SK-N-SH (cell line): ENCODE measurements around the gene DNAJC18. TPM values are rescaled to one million over a fixed set of nuclear protein-coding genes. Genes with fewer than 3 reads are reported as not detected.

ENCODE experiments used
- CTCF ChIA-PET: fragments of 300-600, 350-600 bp; formaldehyde crosslinking; extraction: SDS; loops from one replicate; lab custom pipeline; 2021; lab: Yijun Ruan, JAX
- POLR2A ChIA-PET: fragments of 350-600 bp; sonication (Branson Sonifier 250); formaldehyde crosslinking; extraction: SDS; loops from one replicate; lab custom pipeline; 2020; ENCODE audit warnings: antibody characterized with exemption, inconsistent platforms; lab: Yijun Ruan, JAX
- DNase-seq: peaks from one replicate; pipeline ENCODE4 v3.0.0; 2012
- H2AFZ ChIP-seq: fragments of 200-600 bp; sonication (generic); 2 replicates; pipeline ENCODE4 v1.8.1; 2016; ENCODE audit warnings: antibody characterized with exemption, mild to moderate bottlenecking, low read depth
- H3F3A ChIP-seq: fragments of 200-600 bp; sonication (generic); replicated peaks from 2 replicates; pipeline ENCODE3; 2016; ENCODE audit warnings: antibody characterized with exemption, mild to moderate bottlenecking; ENCODE audit not compliant: insufficient read depth
- H3K27ac ChIP-seq, 2 experiments: fragments of 200-500 bp in 1 of 2; fragments of 200-600 bp in 1 of 2; sonication (Bioruptor generic) in 1 of 2; sonication (generic), shearing (Covaris generic) in 1 of 2; 2 replicates each; pipeline versions ENCODE4 v1.5.1 to v1.6.1; 2014 to 2016; ENCODE audit warnings: low read depth in 2 of 2, inconsistent platforms in 1 of 2, low read length in 1 of 2, mild to moderate bottlenecking in 1 of 2, mixed read lengths in 1 of 2
- H3K27me3 ChIP-seq: fragments of 200-600 bp; sonication (generic), shearing (Covaris generic); 2 replicates; pipeline ENCODE4 v1.6.1; 2016; ENCODE audit warnings: mixed run types; ENCODE audit not compliant: insufficient read depth
- H3K36me3 ChIP-seq, 2 experiments: fragments of 200-500 bp in 1 of 2; fragments of 200-600 bp in 1 of 2; sonication (Bioruptor generic) in 1 of 2; sonication (generic) in 1 of 2; replicated peaks in 1 of 2; 2 replicates each; pipeline versions ENCODE3 to v1.5.1; 2014 to 2016; ENCODE audit warnings: low read length in 1 of 2, mild to moderate bottlenecking in 1 of 2; ENCODE audit not compliant: insufficient read depth in 2 of 2, control insufficient read depth in 1 of 2
- H3K4me1 ChIP-seq, 2 experiments: fragments of 200-500 bp in 1 of 2; fragments of 200-600 bp in 1 of 2; sonication (Bioruptor generic) in 1 of 2; sonication (generic), shearing (Covaris generic) in 1 of 2; 2 replicates each; pipeline versions ENCODE4 v1.5.1 to v1.6.1; 2014 to 2016; ENCODE audit warnings: low read depth in 1 of 2, low read length in 1 of 2, mixed run types in 1 of 2; ENCODE audit not compliant: insufficient read depth in 2 of 2, control insufficient read depth in 1 of 2
- H3K4me2 ChIP-seq: fragments of 200-600 bp; sonication (generic), shearing (Covaris generic); 2 replicates; pipeline ENCODE4 v1.6.1; 2017; ENCODE audit warnings: mixed run types
- H3K4me3 ChIP-seq, 2 experiments: fragments of 200-500 bp in 1 of 2; fragments of 200-600 bp in 1 of 2; sonication (Bioruptor generic) in 1 of 2; sonication (generic), shearing (Covaris generic) in 1 of 2; 2 replicates each; pipeline versions ENCODE4 v1.5.1 to v1.8.1; 2014 to 2016; ENCODE audit warnings: low read depth in 2 of 2, inconsistent platforms in 1 of 2, low read length in 1 of 2, mild to moderate bottlenecking in 1 of 2, mixed read lengths in 1 of 2, moderate library complexity in 1 of 2
- H3K79me2 ChIP-seq: fragments of 200-600 bp; sonication (generic); 2 replicates; pipeline ENCODE4 v1.8.1; 2017; ENCODE audit warnings: mild to moderate bottlenecking; ENCODE audit not compliant: insufficient read depth
- H3K9ac ChIP-seq: fragments of 200-600 bp; sonication (generic); 2 replicates; pipeline ENCODE4 v1.6.1; 2017; ENCODE audit warnings: mixed run types
- H3K9me2 ChIP-seq: fragments of 200-600 bp; sonication (generic); 2 replicates; pipeline ENCODE4 v1.6.1; 2017; ENCODE audit warnings: mixed run types
- H3K9me3 ChIP-seq: fragments of 200-600 bp; sonication (generic); 2 replicates; pipeline ENCODE4 v1.6.1; 2017; ENCODE audit warnings: mixed run types, mild to moderate bottlenecking, moderate library complexity
- H4K20me1 ChIP-seq: fragments of 200-600 bp; sonication (generic); 2 replicates; pipeline ENCODE4 v1.6.1; 2017; ENCODE audit warnings: mild to moderate bottlenecking, mixed run types; ENCODE audit not compliant: insufficient read depth
- CTCF ChIP-seq: fragments of 200-600 bp; sonication (generic); IDR thresholded peaks from 2 replicates; pipeline ENCODE4 v1.6.1; 2017; ENCODE audit warnings: antibody characterized with exemption, mild to moderate bottlenecking, moderate library complexity
- EZH2phosphoT487 ChIP-seq: fragments of 200-600 bp; sonication (generic); IDR thresholded peaks from 2 replicates; pipeline ENCODE4 v1.6.1; 2017; ENCODE audit warnings: low read depth, mixed run types, mild to moderate bottlenecking, antibody characterized with exemption, moderate library complexity, borderline replicate concordance
- FOSL2 ChIP-seq: IDR thresholded peaks from 2 replicates; pipeline ENCODE4 v1.4.0; 2012; ENCODE audit warnings: low read depth, mild to moderate bottlenecking, moderate library complexity, borderline replicate concordance
- FOXJ3 ChIP-seq: sonication (generic); formaldehyde crosslinking; IDR thresholded peaks from 2 replicates; pipeline ENCODE4 v1.5.1; 2020; ENCODE audit warnings: mild to moderate bottlenecking, missing genetic modification reagents
- GABPA ChIP-seq: IDR thresholded peaks from 2 replicates; pipeline ENCODE4 v1.4.0; 2012; ENCODE audit warnings: low read depth, mild to moderate bottlenecking
- IRF3 ChIP-seq: fragments of 150-350 bp; IDR thresholded peaks from 2 replicates; pipeline ENCODE4 v1.6.1; 2016; ENCODE audit warnings: mild to moderate bottlenecking, low read depth, low read length
- NFIC ChIP-seq: IDR thresholded peaks from 2 replicates; pipeline ENCODE4 v1.4.0; 2012; ENCODE audit warnings: borderline replicate concordance
- NRF1 ChIP-seq: IDR thresholded peaks from 2 replicates; pipeline ENCODE4 v1.6.1; 2012; ENCODE audit warnings: low read depth, mild to moderate bottlenecking, low read length
- TCF12 ChIP-seq: IDR thresholded peaks from 2 replicates; pipeline ENCODE4 v1.4.0; 2012
- WGBS: methylation state at CpG from one replicate; pipeline ENCODE4 v1.1.6; 2017; ENCODE audit warnings: low lambda C conversion rate; 5-methylcytosine and 5-hydroxymethylcytosine counted together
- polyA plus RNA-seq, 3 experiments: library from polyadenylated mRNA; depleted of rRNA; stranded (reverse); fragments of >200 nt; gene quantifications; 2 replicates each; pipeline ENCODE4 v1.2.3, GENCODE V29; 2012
- TF ChIP-seq, protein P1 (sequence below): IDR thresholded peaks from 2 replicates; pipeline ENCODE4 v1.4.0; 2012; ENCODE audit warnings: low read depth
- TF ChIP-seq, protein P2 (sequence below): fragments of 150-350 bp; IDR thresholded peaks from 2 replicates; pipeline ENCODE4 v1.6.1; 2017; ENCODE audit warnings: antibody characterized with exemption, low read length, low read depth, borderline replicate concordance

The DNAJC18 gene
- polyA plus RNA-seq, 1 of the 3 experiments (the other 2 are of a cell fraction), result 7.4 TPM

DNA sequence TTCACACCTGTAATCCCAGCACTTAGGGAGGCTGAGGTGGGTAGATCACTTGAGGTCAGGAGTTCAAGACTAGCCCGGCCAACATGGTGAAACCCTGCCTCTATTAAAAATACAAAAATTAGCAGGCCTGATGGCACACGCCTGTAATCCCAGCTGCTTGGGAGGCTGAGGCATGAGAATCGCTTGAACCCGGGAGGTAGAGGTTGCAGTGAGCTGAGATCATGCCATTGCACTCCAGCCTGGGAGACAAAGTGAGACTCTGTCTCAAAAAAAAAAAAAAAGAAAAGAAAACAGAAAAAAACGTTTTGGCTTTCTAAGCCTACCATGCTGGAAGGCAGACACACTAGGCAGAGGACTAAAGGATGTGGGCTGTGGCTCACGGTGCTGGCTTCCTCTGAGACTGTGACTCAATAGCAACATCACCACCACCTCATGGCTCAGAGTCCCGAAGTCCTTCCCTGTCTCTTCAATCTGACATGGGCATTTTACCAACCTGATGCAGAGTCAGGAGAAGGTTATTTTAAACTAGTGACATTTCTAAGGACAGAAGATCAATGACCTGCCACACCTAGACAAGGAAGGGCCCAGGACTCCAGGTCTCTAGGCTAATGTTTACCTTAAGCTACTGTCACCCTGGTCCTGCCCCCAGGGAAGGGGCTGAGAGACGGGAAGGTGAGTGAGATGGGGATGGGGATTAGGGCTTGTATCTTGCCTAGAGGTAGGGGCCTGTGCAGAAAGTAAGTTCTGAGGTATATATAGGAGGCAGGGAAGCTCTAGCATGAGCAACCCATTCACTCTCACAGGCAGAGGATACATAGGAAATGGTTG lies 19.5 kb upstream of the DNAJC18 start:
- POLR2A ChIA-PET, result interaction anchor here (0.5 kb wide), 1 partner anchor 13 kb away, joined by 3 read pairs; no protein-coding TSS in a partner anchor
- no peaks in the 10 kb centered on the region for H3K9me2 ChIP-seq
- H3K36me3 ChIP-seq, result no peaks in the 10 kb centered on the region
- H3K27me3 ChIP-seq, result no peaks in the 10 kb centered on the region
- peak overlapping the region in 1 of 2 experiments; percentile 84; a peak in 2 of 4 replicates for H3K27ac ChIP-seq
- CTCF ChIA-PET, result interaction anchor here (0.8 kb wide), 1 partner anchor 36 kb away, joined by 3 read pairs; no protein-coding TSS in a partner anchor
- peak overlapping the region; percentile 32; the same call in 1 of the 2 replicates for H3K4me2 ChIP-seq
- WGBS, result 56% methylated on average over 8 of the region's 8 CpGs
- H3F3A ChIP-seq, result peaks cover 16% of the 10 kb centered on the region
- H3K4me1 ChIP-seq, result peaks cover 0 to 38% of the 10 kb centered on the region in 2 experiments; a peak in 3 of 4 replicates
- peak overlapping the region; percentile 67 for H2AFZ ChIP-seq
- no peaks in the 10 kb centered on the region for H3K9me3 ChIP-seq
- peak overlapping the region; percentile 27; the same call in 1 of the 2 replicates for H3K9ac ChIP-seq
- H3K79me2 ChIP-seq, result 0 out of 2 replicates have a peak, but pooled peaks cover 6% of the 10 kb centered on the region
- no peak for DNase-seq
- no peak overlapping the region for H3K4me3 ChIP-seq
- no peak for TF ChIP-seq NRF1
- TF ChIP-seq, protein P1, sequence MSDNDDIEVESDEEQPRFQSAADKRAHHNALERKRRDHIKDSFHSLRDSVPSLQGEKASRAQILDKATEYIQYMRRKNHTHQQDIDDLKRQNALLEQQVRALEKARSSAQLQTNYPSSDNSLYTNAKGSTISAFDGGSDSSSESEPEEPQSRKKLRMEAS, result peak; percentile 96
- no peaks in the 10 kb centered on the region for H4K20me1 ChIP-seq

GRCh38 chr5:139457653-139458306 lies 18.5 kb upstream of the DNAJC18 start:
- Histone ChIP-seq H3K9me3 (no peaks in the 10 kb centered on the region), H3K4me2 (no peak overlapping the region), H3F3A (peaks cover 16% of the 10 kb centered on the region), H3K4me3 (no peak overlapping the region), H3K79me2 (0 out of 2 replicates have a peak, but pooled peaks cover 6% of the 10 kb centered on the region), H4K20me1 (no peaks in the 10 kb centered on the region), H3K27ac (peak overlapping the region in 1 of 2 experiments; percentile 84; a peak in 2 of 4 replicates), H3K36me3 (no peaks in the 10 kb centered on the region), H3K9ac (no peak overlapping the region), H3K27me3 (no peaks in the 10 kb centered on the region), H2AFZ (no peak overlapping the region), H3K9me2 (no peaks in the 10 kb centered on the region), H3K4me1 (peaks cover 0 to 35% of the 10 kb centered on the region in 2 experiments; a peak in 3 of 4 replicates)
- ChIA-PET CTCF (interaction anchor here (0.8 kb wide), 1 partner anchor 35 kb away, joined by 3 read pairs; no protein-coding TSS in a partner anchor), POLR2A (interaction anchor here (0.5 kb wide), 1 partner anchor 12 kb away, joined by 3 read pairs; no protein-coding TSS in a partner anchor)
- WGBS, result 94% methylated on average over 5 of the region's 5 CpGs
- no peak for DNase-seq
- TF ChIP-seq FOXJ3 (CRISPR knock-in tag) (no peak), GABPA (no peak), TCF12 (no peak)
- TF ChIP-seq, protein P2, sequence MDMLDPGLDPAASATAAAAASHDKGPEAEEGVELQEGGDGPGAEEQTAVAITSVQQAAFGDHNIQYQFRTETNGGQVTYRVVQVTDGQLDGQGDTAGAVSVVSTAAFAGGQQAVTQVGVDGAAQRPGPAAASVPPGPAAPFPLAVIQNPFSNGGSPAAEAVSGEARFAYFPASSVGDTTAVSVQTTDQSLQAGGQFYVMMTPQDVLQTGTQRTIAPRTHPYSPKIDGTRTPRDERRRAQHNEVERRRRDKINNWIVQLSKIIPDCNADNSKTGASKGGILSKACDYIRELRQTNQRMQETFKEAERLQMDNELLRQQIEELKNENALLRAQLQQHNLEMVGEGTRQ, result no peak

DNA sequence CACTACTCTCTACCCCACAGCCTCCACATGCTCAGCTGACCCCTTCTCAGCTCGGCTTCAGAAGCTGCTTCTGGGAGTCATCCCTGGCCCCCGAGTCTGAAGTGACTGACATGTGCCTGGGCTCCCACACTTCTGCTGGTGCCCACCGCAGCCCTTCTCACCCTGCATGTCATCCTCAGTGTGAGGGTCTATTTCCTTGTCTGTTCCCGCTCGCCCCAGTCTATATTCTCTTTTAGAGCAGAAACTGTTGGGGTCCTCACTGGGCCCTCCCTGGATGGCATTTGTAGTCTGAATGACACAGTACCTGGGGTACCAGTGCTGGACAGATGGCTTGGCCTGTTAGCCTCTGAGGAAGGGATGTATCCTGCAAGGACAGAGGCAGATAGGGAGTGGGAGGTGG lies 17.9 kb upstream of the DNAJC18 start:
- Histone ChIP-seq H3K4me2 (no peak overlapping the region), H3F3A (peaks cover 16% of the 10 kb centered on the region), H4K20me1 (no peaks in the 10 kb centered on the region), H3K9ac (no peak overlapping the region), H3K36me3 (no peaks in the 10 kb centered on the region), H3K4me1 (peaks cover 0 to 30% of the 10 kb centered on the region in 2 experiments; a peak in 3 of 4 replicates), H2AFZ (no peak overlapping the region), H3K27me3 (no peaks in the 10 kb centered on the region), H3K4me3 (no peak overlapping the region), H3K9me2 (no peaks in the 10 kb centered on the region), H3K27ac (no peak overlapping the region), H3K79me2 (0 out of 2 replicates have a peak, but pooled peaks cover 6% of the 10 kb centered on the region), H3K9me3 (no peaks in the 10 kb centered on the region)
- DNase-seq, result no peak
- ChIA-PET CTCF (no interaction called here), POLR2A (no interaction called here)
- WGBS, result 96% methylated on average over 5 of the region's 5 CpGs
- TF ChIP-seq TCF12 (no peak), CTCF (no peak), EZH2phosphoT487 (no peak), FOSL2 (no peak), NFIC (no peak), IRF3 (no peak)
